ENCODE data around the gene WDR49. TPM values are rescaled to one million over a fixed set of nuclear protein-coding genes. Genes with fewer than 3 reads are reported as not detected.

WDR49 gene
- total and polyA plus RNA-seq, 4 donors, result 1.4 to 33.9 (median 9.8) TPM

GRCh38 chr3:167489571-167489970, 164.2 kb downstream of the WDR49 start:
- no peaks in the 10 kb centered on the region for H3K27me3 ChIP-seq (ENCODE audit: control insufficient read depth in 3 of 3, insufficient read depth in 3 of 3, low read length in 2 of 3)
- H3K4me3 ChIP-seq, result no peak overlapping the region
- H3K27ac ChIP-seq (ENCODE audit: low read depth in 1 of 2, low read length in 1 of 2), result no peak overlapping the region
- DNase-seq, result no peak
- peaks cover 0 to 6% (median 0%) of the 10 kb centered on the region in 4 donors for H3K9me3 ChIP-seq (ENCODE audit: control insufficient read depth in 4 of 4, insufficient read depth in 3 of 4, low read length in 3 of 4)
- TF ChIP-seq CTCF (IDR thresholded peaks at IDR 0.05; ENCODE audit: control extremely low read depth, extremely low read depth), result no peak
- WGBS, 2 donors, result 85 to 91% methylated on average over 1 of the region's 1 CpG
- H3K9ac ChIP-seq (ENCODE audit: insufficient read depth in 1 of 2, low read length in 2 of 2), result no peak overlapping the region
- H3K4me1 ChIP-seq (ENCODE audit: control insufficient read depth in 5 of 5, insufficient read depth in 5 of 5, low read length in 5 of 5), result no peaks in the 10 kb centered on the region
- no peak for ATAC-seq (ENCODE audit: insufficient read depth, low FRiP score)
- no peaks in the 10 kb centered on the region for H3K36me3 ChIP-seq (ENCODE audit: control insufficient read depth in 4 of 4, insufficient read depth in 4 of 4, low read length in 4 of 4)

DNA sequence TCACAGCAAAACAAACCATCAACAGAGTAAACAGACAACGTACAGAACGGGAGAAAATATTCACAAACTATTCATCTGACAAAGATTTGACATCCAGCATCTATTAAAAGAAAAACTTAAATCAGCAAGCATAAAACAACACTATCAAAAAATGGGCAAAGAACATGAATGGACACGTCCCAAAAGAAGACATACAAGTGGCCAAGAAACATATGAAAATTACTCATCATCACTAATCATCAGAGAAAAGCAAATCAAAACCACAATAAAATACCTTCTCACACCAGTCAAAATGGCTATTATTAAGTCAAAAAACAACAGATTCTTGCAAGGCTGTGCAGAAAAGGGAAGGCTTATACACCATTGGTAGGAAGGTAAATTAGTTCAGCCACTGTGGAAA, 166.2 kb downstream of the WDR49 start:
- ATAC-seq (ENCODE audit: insufficient read depth, low FRiP score), result no peak

DNA sequence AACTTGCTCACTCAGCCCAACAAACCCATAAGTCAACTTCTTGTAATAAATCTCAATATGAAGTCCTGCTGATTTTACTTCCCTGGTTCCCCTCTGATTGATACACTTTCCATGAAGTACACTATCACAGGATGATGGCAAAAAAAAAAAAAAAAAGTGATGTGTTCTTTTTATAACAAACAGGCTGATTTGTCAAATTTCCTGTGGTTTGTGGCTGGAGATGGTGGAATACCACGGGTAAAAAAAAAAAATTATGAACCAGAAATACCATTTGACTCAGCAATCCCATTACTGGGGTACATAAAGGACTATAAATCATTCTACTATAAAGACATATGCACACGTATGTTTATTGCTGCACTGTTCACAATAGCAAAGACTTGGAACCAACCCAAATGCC, 169.2 kb downstream of the WDR49 start:
- Histone ChIP-seq H3K4me3 (no peak overlapping the region), H3K36me3 (ENCODE audit: control insufficient read depth in 4 of 4, insufficient read depth in 4 of 4, low read length in 4 of 4) (no peaks in the 10 kb centered on the region), H3K27me3 (ENCODE audit: control insufficient read depth in 3 of 3, insufficient read depth in 3 of 3, low read length in 2 of 3) (no peaks in the 10 kb centered on the region), H3K9ac (ENCODE audit: insufficient read depth in 1 of 2, low read length in 2 of 2) (no peak overlapping the region), H3K27ac (ENCODE audit: low read depth in 1 of 2, low read length in 1 of 2) (no peak overlapping the region), H3K9me3 (ENCODE audit: control insufficient read depth in 4 of 4, insufficient read depth in 3 of 4, low read length in 3 of 4) (peaks cover 0 to 6% (median 0%) of the 10 kb centered on the region in 4 donors), H3K4me1 (ENCODE audit: control insufficient read depth in 5 of 5, insufficient read depth in 5 of 5, low read length in 5 of 5) (no peaks in the 10 kb centered on the region)
- ATAC-seq (ENCODE audit: insufficient read depth, low FRiP score), result no peak
- no peak for DNase-seq
- WGBS, 2 donors, result 25 to 55% methylated on average over 2 of the region's 2 CpGs
- TF ChIP-seq CTCF (IDR thresholded peaks at IDR 0.05; ENCODE audit: control extremely low read depth, extremely low read depth), result no peak

More for the DNA sequence above, 166.2 kb downstream of the WDR49 start:
- H3K9ac ChIP-seq (ENCODE audit: insufficient read depth in 1 of 2, low read length in 2 of 2), result no peak overlapping the region
- no peak for TF ChIP-seq CTCF (IDR thresholded peaks at IDR 0.05; ENCODE audit: control extremely low read depth, extremely low read depth)
- no peaks in the 10 kb centered on the region for H3K36me3 ChIP-seq (ENCODE audit: control insufficient read depth in 4 of 4, insufficient read depth in 4 of 4, low read length in 4 of 4)
- DNase-seq, result no peak
- no peak overlapping the region for H3K4me3 ChIP-seq
- no peaks in the 10 kb centered on the region for H3K27me3 ChIP-seq (ENCODE audit: control insufficient read depth in 3 of 3, insufficient read depth in 3 of 3, low read length in 2 of 3)
- 63 to 69% methylated on average over 3 of the region's 3 CpGs for WGBS, 2 donors
- peaks cover 0 to 6% (median 0%) of the 10 kb centered on the region in 4 donors for H3K9me3 ChIP-seq (ENCODE audit: control insufficient read depth in 4 of 4, insufficient read depth in 3 of 4, low read length in 3 of 4)
- no peak overlapping the region for H3K27ac ChIP-seq (ENCODE audit: low read depth in 1 of 2, low read length in 1 of 2)
- no peaks in the 10 kb centered on the region for H3K4me1 ChIP-seq (ENCODE audit: control insufficient read depth in 5 of 5, insufficient read depth in 5 of 5, low read length in 5 of 5)

Measured in lung (tissue), 12 donors.